Measurements from ENCODE around the gene NUFIP2.
"Not testable (repeated sequence)": the region's sequence is repeated elsewhere in the genome, so short reads cannot be mapped to it uniquely, and the experiment has no call there.

NUFIP2 gene

GRCh38 chr17:29238133-29238850 lies 55.7 kb downstream of the NUFIP2 start:
- DNase-seq (ENCODE audit: low read depth in 2 of 3, low spot score in 2 of 3): no peak

- no peak for DNase-seq (ENCODE audit: low read depth in 2 of 3, low spot score in 2 of 3)
Measured at GRCh38 chr17:29237476-29238132, 56.3 kb downstream of the NUFIP2 start.

GRCh38 chr17:29235904-29236303 lies 58.0 kb downstream of the NUFIP2 start:
- no peak for DNase-seq (ENCODE audit: low read depth in 2 of 3, low spot score in 2 of 3)

GRCh38 chr17:29234972-29235371 lies 59.0 kb downstream of the NUFIP2 start:
- DNase-seq (ENCODE audit: low read depth in 2 of 3, low spot score in 2 of 3): not testable (repeated sequence)

GRCh38 chr17:29233301-29233700 lies 60.6 kb downstream of the NUFIP2 start:
- no peak for DNase-seq (ENCODE audit: low read depth in 2 of 3, low spot score in 2 of 3)

GRCh38 chr17:29225396-29225795 lies 68.6 kb downstream of the NUFIP2 start:
- DNase-seq (ENCODE audit: low read depth in 2 of 3, low spot score in 2 of 3): no peak

GRCh38 chr17:29221338-29221737 lies 72.6 kb downstream of the NUFIP2 start:
- DNase-seq (ENCODE audit: low read depth in 2 of 3, low spot score in 2 of 3): not testable (repeated sequence)

GRCh38 chr17:29219378-29220047 lies 74.4 kb downstream of the NUFIP2 start:
- peak; percentile 24 to 64 (median 50) for DNase-seq (ENCODE audit: low read depth in 2 of 3, low spot score in 2 of 3)

GRCh38 chr17:29216856-29217255 lies 77.1 kb downstream of the NUFIP2 start:
- no peak for DNase-seq (ENCODE audit: low read depth in 2 of 3, low spot score in 2 of 3)

- DNase-seq (ENCODE audit: low read depth in 2 of 3, low spot score in 2 of 3): no peak
Measured at GRCh38 chr17:29216181-29216580, 77.8 kb downstream of the NUFIP2 start.

GRCh38 chr17:29215717-29216116 lies 78.2 kb downstream of the NUFIP2 start:
- DNase-seq (ENCODE audit: low read depth in 2 of 3, low spot score in 2 of 3): no peak

- DNase-seq (ENCODE audit: low read depth in 2 of 3, low spot score in 2 of 3): no peak
Measured at GRCh38 chr17:29215174-29215573, 78.8 kb downstream of the NUFIP2 start.

GRCh38 chr17:29214215-29215146 lies 79.5 kb downstream of the NUFIP2 start:
- DNase-seq (ENCODE audit: low read depth in 2 of 3, low spot score in 2 of 3): no peak

- DNase-seq (ENCODE audit: low read depth in 2 of 3, low spot score in 2 of 3): no peak
Measured at GRCh38 chr17:29212681-29213121, 81.2 kb downstream of the NUFIP2 start.

- DNase-seq (ENCODE audit: low read depth in 2 of 3, low spot score in 2 of 3): no peak
Measured at GRCh38 chr17:29212094-29212631, 81.8 kb downstream of the NUFIP2 start.

GRCh38 chr17:29210879-29211278 lies 83.1 kb downstream of the NUFIP2 start:
- DNase-seq (ENCODE audit: low read depth in 2 of 3, low spot score in 2 of 3): no peak

- DNase-seq (ENCODE audit: low read depth in 2 of 3, low spot score in 2 of 3): no peak
Measured at GRCh38 chr17:29209073-29209472, 84.9 kb downstream of the NUFIP2 start.

- DNase-seq (ENCODE audit: low read depth in 2 of 3, low spot score in 2 of 3): no peak
Measured at GRCh38 chr17:29207975-29208374, 86.0 kb downstream of the NUFIP2 start.

Measured in activated CD8-positive, alpha-beta memory T cell treated with anti-CD3 and anti-CD28 coated beads for 48 hours (primary cell).